ENCODE results near the gene SLC45A3. TPM values are rescaled to one million over a fixed set of nuclear protein-coding genes. Genes with fewer than 3 reads are reported as not detected.

The SLC45A3 gene
- total RNA-seq, 1 experiment from 2014 or later: 16.7 TPM

DNA sequence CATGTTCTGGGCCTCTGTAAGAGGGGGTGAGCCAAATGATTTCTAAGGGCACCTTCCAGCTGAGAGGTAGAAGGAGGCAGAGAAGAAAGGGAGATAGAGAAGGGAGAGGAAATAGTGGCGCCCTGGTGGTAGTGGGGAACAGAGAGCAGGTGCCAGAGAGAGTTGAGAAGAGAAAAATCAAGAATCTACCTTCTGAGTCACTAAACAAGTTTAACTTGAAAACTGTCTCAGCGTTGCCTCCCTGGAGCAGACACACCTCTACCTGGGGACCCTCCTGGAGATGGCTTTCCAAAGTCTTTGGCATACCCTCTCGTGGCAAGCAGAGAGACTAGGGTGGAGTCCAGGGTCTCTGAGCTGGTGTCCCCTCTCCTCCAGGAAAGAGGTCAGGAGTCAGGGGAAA lies 1.1 kb upstream of the SLC45A3 start:
- H3K56ac ChIP-seq (ENCODE audit: insufficient read length, low read depth, low read length): no peak overlapping the region
- Mint-ChIP-seq H3K4me3 (peak overlapping the region in 1 of 2 experiments; percentile 78; a peak in 1 of 5 replicates), H3K27ac (no peak overlapping the region), H3K36me3 (ENCODE audit: insufficient read depth in 1 of 3, low read depth in 3 of 3) (no peaks in the 10 kb centered on the region; a peak in 1 of 7 replicates), H3K27me3 (ENCODE audit: low read depth) (peaks cover 9% of the 10 kb centered on the region), H3K9me3 (no peaks in the 10 kb centered on the region; a peak in 1 of 5 replicates), H3K4me1 (peaks cover 41 to 47% of the 10 kb centered on the region in 2 experiments)
- H3K79me2 ChIP-seq (ENCODE audit: insufficient read depth, low read length): no peaks in the 10 kb centered on the region; the same call in 1 of the 2 replicates
- H3K23me2 ChIP-seq (ENCODE audit: insufficient read length, low read depth, low read length, poor library complexity, severe bottlenecking): peaks cover 8% of the 10 kb centered on the region
- no peaks in the 10 kb centered on the region for H3K9me3 ChIP-seq (ENCODE audit: control insufficient read depth, low read depth, low read length)
- H3K4me1 ChIP-seq (ENCODE audit: insufficient read depth, low read length): peaks cover 3% of the 10 kb centered on the region; the same call in 1 of the 2 replicates
- H2BK5ac ChIP-seq (ENCODE audit: insufficient read length, low read length): no peak overlapping the region
- H3K79me1 ChIP-seq (ENCODE audit: insufficient read depth, low read depth, low read length, poor library complexity, severe bottlenecking): no peaks in the 10 kb centered on the region
- no peak overlapping the region for H4K5ac ChIP-seq (ENCODE audit: insufficient read length, low read depth, low read length)
- H3K14ac ChIP-seq (ENCODE audit: insufficient read depth, low read length): no peak overlapping the region
- no peak for TF ChIP-seq CTCF (conservative IDR thresholded peaks at IDR 0.05)
- H4K20me1 ChIP-seq (ENCODE audit: control insufficient read depth, insufficient read depth, insufficient read length): no peaks in the 10 kb centered on the region
- no peak overlapping the region for H2BK120ac ChIP-seq (ENCODE audit: low read depth, low read length, poor library complexity, severe bottlenecking)
- no peak overlapping the region for H2BK15ac ChIP-seq (ENCODE audit: low read depth, low read length)
- H2BK20ac ChIP-seq (ENCODE audit: low read depth, low read length, poor library complexity, severe bottlenecking): no peak overlapping the region
- no peak overlapping the region for H2AFZ ChIP-seq (ENCODE audit: low read length)
- H3K4ac ChIP-seq (ENCODE audit: low read depth, low read length): no peak overlapping the region
- no peak overlapping the region for H3T11ph ChIP-seq (ENCODE audit: low read length)
- H4K8ac ChIP-seq (replicated peaks; ENCODE audit: insufficient read length, low read depth, low read length): no peak overlapping the region
- no peak overlapping the region for H2BK12ac ChIP-seq (ENCODE audit: insufficient read length, low read depth, low read length)
- H3K18ac ChIP-seq (ENCODE audit: insufficient read length, low read depth, low read length): no peak overlapping the region
- no CpG with 5 or more reads among the region's 3 CpGs for WGBS (ENCODE audit: extremely low coverage, insufficient read length, low lambda C conversion rate)
- no peak for DNase-seq
- no peak overlapping the region for H3K27ac ChIP-seq (ENCODE audit: insufficient read length, low read depth, low read length)
- no peak overlapping the region for H3K4me2 ChIP-seq (ENCODE audit: insufficient read depth, insufficient read length, low read length)
- no peak overlapping the region for H2AK5ac ChIP-seq (ENCODE audit: insufficient read length, low read length)
- no peak overlapping the region for H3K9ac ChIP-seq (ENCODE audit: extremely low read depth, insufficient read length, low read length)
- H4K91ac ChIP-seq (ENCODE audit: insufficient read length, low read depth, low read length): no peak overlapping the region
- H3K23ac ChIP-seq (ENCODE audit: insufficient read length, low read depth, low read length): no peak overlapping the region
- no peaks in the 10 kb centered on the region for H3K27me3 ChIP-seq (ENCODE audit: insufficient read depth, low read length)
